WERI-Rb-1 (cell line): Measurements from ENCODE around the gene LRRC8E.
A peak's percentile ranks its signal among the peaks of the same experiment; 100 is the strongest.

ENCODE experiments used
- DNase-seq: peaks from one replicate; pipeline ENCODE4 v3.0.0-alpha.2; 2020
- H3K27ac ChIP-seq: fragments of 250-450 bp; sonication (Bioruptor Pico); 2 replicates; pipeline ENCODE4 v1.5.1; 2020; ENCODE audit warnings: mild to moderate bottlenecking, moderate library complexity
- H3K27me3 ChIP-seq: fragments of 250-450 bp; sonication (Bioruptor Pico); 2 replicates; pipeline ENCODE4 v1.5.1; 2021; ENCODE audit warnings: mild to moderate bottlenecking, low read depth, moderate library complexity; ENCODE audit not compliant: insufficient read depth, severe bottlenecking
- H3K36me3 ChIP-seq: fragments of 250-450 bp; sonication (Bioruptor Pico); 2 replicates; pipeline ENCODE4 v1.5.1; 2020; ENCODE audit warnings: mild to moderate bottlenecking, moderate library complexity
- H3K4me3 ChIP-seq: 2 replicates; pipeline ENCODE4 v1.5.1; 2011; ENCODE audit warnings: low read depth, mild to moderate bottlenecking, control low read depth, low read length
- H3K9me3 ChIP-seq: fragments of 250-450 bp; sonication (Bioruptor Pico); 2 replicates; pipeline ENCODE4 v1.5.1; 2021; ENCODE audit warnings: mild to moderate bottlenecking, moderate library complexity; ENCODE audit not compliant: severe bottlenecking
- TF ChIP-seq, protein P1 (sequence below): IDR thresholded peaks from 2 replicates; pipeline ENCODE4 v1.5.1; 2011; ENCODE audit warnings: low read depth, mild to moderate bottlenecking, control low read depth, inconsistent platforms, low read length

LRRC8E gene

DNA sequence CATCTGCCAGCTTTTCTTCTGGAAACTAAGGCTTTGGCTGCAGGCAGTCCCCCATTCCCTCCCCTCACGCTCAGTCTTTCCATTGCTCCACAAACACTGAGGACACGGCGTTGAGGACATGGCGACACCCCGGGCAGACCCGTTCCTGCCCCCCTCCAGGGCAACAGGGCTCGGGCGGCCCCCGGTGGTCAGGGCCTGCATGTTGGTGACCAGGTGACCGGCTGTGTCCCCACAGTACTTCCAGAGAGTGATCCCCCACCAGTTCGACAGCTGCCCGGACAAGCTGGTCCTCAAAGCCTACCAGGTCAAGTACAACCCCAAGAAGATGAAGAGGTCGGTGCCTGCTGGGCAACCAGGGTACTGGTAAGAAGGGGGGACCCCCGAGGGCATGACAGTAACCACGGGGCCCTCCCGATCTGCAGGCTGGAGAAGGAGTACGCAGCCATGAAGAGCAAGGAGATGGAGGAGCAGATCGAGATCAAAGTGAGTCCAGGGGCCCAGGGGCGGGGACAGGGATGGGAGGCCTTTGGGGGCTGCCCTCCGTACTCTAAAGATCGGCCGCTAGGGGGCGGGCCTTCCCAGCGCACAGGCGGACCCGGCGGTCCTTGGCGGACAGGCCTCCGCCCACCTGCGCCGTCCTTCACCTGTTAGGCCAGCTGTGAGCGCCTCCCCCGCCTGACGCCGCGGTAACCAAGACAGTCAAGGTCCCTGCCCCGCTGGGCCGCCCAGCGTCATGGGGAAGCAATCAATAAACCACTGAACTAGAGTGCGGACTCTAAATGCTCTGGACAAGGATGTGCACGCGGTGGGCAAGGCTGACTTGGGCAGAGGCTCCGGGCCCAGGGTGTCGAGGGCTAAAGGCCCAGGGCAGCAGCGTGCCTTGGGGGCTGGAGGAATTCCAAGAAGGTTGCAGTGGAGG lies 35.2 kb upstream of the LRRC8E start:
- Histone ChIP-seq H3K36me3 (no peaks in the 10 kb centered on the region), H3K4me3 (no peak overlapping the region), H3K9me3 (no peaks in the 10 kb centered on the region), H3K27ac (0 out of 2 replicates have a peak overlapping the region, but pooled peaks have one; percentile 14), H3K27me3 (no peaks in the 10 kb centered on the region)
- TF ChIP-seq, protein P1, sequence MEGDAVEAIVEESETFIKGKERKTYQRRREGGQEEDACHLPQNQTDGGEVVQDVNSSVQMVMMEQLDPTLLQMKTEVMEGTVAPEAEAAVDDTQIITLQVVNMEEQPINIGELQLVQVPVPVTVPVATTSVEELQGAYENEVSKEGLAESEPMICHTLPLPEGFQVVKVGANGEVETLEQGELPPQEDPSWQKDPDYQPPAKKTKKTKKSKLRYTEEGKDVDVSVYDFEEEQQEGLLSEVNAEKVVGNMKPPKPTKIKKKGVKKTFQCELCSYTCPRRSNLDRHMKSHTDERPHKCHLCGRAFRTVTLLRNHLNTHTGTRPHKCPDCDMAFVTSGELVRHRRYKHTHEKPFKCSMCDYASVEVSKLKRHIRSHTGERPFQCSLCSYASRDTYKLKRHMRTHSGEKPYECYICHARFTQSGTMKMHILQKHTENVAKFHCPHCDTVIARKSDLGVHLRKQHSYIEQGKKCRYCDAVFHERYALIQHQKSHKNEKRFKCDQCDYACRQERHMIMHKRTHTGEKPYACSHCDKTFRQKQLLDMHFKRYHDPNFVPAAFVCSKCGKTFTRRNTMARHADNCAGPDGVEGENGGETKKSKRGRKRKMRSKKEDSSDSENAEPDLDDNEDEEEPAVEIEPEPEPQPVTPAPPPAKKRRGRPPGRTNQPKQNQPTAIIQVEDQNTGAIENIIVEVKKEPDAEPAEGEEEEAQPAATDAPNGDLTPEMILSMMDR: peak; percentile 90
- DNase-seq: peak; percentile 92

DNA sequence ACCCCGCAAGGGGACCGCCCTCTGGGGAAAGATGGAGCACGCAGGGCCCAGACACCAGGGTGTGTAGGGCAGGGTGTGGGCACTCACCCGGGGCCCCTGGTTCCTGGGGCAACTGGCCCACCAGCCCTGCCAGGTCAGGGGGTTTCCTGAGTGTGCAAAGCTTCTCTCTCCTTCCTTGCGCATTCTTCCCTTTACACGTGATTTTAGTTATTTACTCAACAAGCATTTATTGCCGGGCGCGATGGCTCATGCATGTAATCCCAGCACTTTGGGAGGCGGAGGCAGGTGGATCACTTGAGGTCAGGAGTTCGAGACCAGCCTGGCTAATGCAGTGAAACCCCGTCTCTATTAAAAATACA lies 34.6 kb upstream of the LRRC8E start:
- TF ChIP-seq, protein P1: no peak
- H3K36me3 ChIP-seq: no peaks in the 10 kb centered on the region
- H3K27me3 ChIP-seq: no peaks in the 10 kb centered on the region
- no peak overlapping the region for H3K27ac ChIP-seq
- H3K9me3 ChIP-seq: no peaks in the 10 kb centered on the region
- no peak overlapping the region for H3K4me3 ChIP-seq
- DNase-seq: no peak

DNA sequence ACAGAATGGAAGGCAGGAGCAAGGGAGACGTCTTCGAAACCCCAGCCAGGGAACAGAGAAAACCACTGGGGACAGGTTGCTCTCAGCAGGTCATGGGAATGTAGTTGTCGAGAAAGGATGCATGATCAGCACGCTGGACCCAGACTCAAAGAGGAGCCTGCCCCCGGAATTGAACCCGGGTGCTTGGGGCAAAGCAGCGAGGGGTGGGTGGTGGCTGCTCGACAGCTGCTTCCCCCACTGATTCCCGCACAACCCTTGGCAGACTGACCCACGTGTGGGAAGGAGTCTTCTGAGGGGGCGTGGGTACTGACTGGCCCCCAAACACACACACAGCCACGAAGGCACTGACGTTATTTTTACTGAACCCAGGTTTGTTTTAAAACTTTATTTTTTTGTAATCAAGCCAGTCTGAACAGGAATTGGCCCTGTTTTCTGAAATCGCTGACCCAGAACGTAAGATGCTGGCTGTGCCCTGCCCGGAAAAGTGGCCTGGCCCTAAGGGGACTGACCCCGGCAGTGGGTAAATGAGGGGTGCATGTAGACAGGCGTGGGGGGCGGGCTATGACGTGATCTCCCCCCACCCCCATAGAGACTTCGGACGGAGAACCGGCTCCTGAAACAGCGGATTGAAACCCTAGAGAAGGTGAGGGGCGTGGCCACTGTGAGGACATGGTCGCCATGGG lies 32.7 kb upstream of the LRRC8E start:
- Histone ChIP-seq H3K36me3 (no peaks in the 10 kb centered on the region), H3K9me3 (no peaks in the 10 kb centered on the region), H3K27me3 (no peaks in the 10 kb centered on the region), H3K27ac (no peak overlapping the region), H3K4me3 (no peak overlapping the region)
- DNase-seq: no peak
- TF ChIP-seq, protein P1: no peak

DNA sequence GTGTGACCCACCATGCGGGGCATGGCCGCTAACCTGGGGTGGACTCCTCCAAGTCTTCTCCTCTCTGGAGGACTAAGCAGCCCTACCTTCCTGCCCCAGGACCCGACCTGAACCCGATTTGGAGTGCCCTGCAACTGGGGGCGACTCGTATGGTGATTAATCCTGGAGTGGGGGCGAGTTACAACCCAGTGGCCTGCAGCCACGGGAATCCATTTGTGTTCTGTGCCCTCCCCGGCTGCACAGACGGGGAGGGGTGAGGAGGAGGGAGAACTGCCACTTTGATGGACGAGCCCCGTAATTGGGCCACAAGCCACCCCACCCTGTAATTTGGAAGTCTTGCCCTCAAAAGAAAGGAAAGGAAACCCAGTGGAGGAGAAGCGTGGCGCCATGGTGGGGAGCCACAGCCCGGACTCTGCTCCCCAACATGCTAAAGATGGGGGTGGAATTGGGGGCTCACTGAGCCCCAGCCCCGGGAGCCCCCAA lies 32.2 kb upstream of the LRRC8E start:
- TF ChIP-seq, protein P1: no peak
- Histone ChIP-seq H3K27ac (no peak overlapping the region), H3K9me3 (no peaks in the 10 kb centered on the region), H3K4me3 (no peak overlapping the region), H3K36me3 (no peaks in the 10 kb centered on the region), H3K27me3 (no peaks in the 10 kb centered on the region)
- no peak for DNase-seq

DNA sequence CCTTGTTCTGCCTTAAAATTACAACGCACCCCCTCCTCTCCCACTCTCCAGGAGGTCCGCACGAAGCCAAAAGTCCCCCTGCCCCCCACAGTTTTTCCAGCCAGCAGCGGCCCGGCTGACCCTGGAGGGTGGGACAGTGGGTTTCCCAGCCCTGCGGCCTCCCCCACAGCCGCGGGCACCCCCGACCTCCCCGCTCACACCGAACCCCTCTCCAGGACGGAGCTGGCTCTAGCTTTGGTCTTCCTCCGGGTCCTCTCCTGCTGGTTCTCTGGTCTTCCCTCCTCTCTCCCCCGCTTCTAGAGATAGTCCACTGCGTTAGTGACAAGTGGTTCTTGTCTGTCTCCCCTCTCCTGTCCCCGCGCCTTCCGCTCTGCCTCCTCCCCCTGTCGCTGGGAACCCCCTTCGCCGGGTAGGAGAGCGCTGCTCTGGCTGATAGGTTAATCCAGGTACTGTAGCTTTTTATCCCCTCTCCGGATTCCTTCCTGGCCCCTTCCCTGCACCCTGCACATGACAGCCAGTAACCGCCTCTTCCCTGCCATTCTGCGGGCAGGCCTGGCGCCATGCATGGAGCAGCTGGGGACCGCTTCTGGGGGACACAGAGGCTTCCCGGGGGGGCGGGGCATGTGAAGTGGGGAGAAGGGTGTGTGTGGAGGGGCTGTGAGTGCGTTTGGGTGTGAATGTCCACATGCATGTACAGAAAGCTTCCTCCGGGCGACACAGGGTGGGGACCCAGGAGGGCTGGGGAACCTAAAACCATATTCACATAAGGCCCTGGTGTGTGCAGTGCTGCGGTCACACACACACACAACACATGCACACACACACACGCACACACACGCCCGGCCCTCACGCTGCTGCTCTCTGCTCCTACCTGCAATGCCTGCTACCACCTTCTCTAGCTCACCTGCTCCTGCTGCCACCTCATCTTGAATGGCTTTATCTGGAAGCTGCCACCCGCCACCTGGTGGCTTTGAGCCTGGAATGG lies 31.3 kb upstream of the LRRC8E start:
- Histone ChIP-seq H3K27ac (peak overlapping the region; percentile 89), H3K36me3 (peaks cover 3% of the 10 kb centered on the region), H3K4me3 (peak overlapping the region; percentile 44), H3K9me3 (no peaks in the 10 kb centered on the region), H3K27me3 (no peaks in the 10 kb centered on the region)
- peak; percentile 71 for DNase-seq
- TF ChIP-seq, protein P1: no peak
